Islet of Langerhans (tissue), 1 donor: ENCODE measurements around the gene MSMO1.
A peak's percentile ranks its signal among the peaks of the same experiment; 100 is the strongest.
"Not testable (repeated sequence)": the region's sequence is repeated elsewhere in the genome, so short reads cannot be mapped to it uniquely, and the experiment has no call there.

ENCODE experiments used
- FAIRE-seq: peaks from one replicate; lab custom pipeline; 2011; peaks lifted over from hg19 to GRCh38; lab: Jason Lieb, UNC

Gene MSMO1

DNA sequence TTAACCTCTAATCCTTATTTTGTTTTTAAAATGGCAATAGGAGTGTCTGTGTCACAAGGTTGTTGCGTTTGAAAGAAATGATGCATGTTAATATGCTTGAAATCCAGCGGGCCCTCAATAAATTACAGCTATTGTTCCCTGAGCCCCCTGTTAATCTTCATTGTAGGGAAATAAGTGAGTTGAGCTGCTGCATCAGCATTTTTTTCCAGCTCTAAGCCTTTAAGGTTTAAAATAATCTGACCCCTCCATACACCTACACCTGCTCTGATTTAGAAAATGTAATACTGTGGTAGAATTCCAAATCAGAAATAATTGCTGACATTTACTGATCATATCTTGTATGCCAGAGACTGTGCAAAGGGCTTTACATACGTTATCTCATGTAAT, 2.6 kb upstream of the MSMO1 start:
- no peak for FAIRE-seq

DNA sequence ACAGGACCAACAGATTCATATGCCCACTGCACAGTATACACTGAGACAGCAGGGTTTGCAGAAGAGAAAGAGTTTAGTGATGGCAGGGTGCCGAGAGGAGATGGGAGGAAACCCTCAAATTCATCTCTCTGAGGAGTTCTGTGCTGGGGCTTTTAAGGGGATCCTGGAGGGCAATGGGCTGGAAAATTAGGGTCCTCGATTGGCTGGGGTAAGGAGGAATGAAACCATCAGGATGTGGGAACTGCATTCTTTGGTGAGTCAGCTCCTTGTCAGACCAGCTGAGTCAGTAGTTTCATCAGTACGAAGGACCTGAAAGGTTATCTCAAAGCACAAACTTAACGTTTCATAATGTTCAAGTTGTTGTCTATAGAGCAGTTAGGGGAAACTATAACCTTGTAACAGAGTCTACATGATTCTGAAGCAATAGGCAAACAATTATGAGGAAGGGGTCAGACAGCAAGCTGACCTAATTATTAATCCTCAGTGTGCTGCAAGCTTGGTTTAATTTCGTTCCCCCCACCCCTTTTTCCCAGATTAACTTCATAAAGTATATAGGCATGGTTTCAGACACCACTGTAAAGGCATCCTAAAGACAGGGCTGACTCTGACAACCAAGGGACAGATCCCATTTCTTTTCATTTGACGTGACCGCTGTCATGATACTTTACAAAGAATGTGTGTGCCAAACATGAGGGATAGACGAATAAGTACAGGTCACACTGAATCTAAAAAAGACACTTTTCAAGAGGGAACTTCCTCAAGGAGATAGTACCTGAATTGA, 1.5 kb upstream of the MSMO1 start:
- no peak for FAIRE-seq

DNA sequence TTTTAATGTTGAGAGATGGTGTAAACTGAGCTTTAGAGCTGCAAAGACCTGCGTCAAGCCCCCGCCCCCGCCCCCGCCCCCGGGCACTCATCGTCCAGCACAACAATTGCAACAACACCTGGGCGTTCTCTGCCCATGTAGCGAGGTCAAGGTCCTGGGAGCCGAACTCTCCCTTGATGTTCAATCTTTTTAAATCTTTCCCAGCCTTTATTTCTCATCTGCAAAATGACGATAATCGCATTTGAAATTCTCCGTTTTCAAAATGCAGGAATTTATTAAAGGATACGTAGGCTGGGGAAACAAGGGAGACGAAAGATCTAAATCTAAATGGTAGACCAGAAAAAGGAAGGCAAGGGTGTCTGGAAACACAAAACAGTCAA, 648 bp upstream of the MSMO1 start:
- no peak for FAIRE-seq

DNA sequence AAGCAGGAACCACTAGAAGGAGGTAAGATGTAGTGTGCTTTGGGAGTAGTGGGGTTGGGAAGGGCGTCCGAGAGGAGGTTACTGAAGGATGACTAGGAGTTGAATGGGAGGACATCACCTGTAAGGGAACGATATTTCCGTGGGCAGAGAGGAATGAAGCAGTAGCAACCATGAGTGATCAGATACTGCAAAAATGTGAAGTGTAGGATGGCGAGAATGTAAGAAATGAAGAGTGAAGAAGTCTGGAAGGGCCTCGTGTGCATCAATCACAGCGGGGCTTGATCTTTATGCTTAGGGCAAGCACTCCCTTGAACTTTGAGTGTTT, 594 bp downstream of the MSMO1 start:
- no peak for FAIRE-seq

DNA sequence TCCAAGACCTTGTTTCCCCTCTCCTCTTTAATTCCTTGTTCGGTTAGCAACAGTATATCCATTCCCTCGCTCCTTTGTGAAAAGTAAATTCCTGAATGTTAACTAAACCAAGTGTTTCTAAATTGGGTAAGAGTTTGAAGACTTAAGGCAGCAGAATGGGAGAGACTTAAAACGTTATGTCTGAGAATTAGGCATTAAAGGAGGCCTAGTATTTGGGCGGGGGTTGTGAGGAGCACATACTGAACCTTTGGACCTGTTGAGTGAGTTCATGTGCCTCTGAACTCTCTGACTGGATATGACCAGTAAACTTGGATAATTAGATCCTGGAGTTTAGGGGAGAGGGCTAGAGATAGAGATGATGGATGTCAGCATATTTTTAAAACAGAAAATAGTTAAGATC, 1.2 kb downstream of the MSMO1 start:
- FAIRE-seq = no peak

DNA sequence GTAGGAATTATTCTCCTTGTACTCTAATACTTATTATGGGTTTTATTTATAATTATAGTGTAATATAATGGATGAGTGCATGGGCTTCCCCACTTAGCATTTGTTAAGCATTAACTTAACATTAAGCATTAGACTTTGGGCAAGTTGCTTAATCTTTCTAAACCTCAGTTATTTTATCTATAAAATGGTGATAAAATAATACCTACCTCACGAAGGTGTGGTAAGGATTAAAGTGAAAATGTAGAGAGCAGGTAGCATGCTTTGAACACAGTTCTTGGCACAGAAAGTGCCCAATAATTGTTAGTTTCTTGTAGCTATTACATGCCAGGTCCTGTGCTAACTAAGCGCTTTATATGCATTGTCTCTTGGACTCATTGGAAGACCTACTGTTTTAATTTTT, 2.6 kb downstream of the MSMO1 start:
- FAIRE-seq = no peak

DNA sequence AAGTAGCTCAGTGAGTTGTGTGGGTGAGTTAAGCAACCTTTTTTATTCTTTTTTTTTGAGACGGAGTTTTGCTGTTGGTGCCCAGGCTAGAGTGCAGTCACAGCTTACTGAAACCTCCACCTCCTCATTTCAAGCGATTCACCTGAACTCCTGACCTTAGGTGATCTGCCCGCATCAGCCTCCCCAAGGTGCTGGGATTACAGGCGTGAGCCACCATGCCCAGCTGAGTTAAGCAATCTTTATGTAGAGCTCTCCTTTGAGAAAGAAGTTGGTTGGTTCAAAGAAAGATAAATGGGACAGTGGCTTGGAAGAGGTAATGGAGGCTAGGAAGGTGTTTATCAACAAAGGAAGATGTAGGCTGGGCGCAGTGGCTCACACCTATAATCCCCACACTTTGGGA, 3.2 kb downstream of the MSMO1 start:
- no peak for FAIRE-seq

DNA sequence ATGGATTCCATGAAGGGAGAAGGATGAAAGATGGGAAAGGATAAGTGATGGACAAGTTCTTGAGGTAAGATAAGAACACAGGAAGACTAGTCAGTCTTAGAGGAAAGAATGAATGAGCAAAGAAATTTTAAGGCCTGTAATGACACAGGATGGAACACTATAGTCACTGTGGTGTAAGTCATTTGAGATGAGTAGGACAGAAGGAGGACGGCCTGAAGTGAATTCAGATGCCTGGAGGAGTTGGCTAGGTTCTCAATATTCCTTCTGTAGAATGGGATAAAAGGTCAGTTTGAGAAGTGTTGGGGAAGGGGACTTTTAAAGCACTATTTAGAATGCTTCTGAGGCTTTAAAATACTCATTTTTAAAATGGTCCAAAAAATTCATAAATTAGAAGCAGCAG, 3.9 kb downstream of the MSMO1 start:
- no peak for FAIRE-seq

DNA sequence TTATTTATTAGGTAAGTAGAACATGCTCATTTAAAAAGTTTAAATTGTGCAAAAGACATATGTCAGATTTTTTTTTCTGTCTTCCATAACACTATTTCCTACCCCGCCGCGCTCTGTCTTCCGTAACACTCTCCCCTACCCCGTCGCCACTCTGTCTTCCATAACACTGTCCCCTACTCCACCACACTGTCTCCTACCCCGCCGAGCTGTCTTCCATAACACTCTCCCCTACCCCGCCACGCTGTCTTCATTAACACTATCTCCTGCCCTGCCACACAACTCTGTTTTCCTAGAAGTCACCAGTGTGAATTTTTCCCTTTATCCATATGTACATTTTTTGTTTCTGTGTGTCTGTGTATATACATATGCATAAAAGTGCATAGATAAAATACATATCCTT, 4.4 kb downstream of the MSMO1 start:
- no peak for FAIRE-seq

DNA sequence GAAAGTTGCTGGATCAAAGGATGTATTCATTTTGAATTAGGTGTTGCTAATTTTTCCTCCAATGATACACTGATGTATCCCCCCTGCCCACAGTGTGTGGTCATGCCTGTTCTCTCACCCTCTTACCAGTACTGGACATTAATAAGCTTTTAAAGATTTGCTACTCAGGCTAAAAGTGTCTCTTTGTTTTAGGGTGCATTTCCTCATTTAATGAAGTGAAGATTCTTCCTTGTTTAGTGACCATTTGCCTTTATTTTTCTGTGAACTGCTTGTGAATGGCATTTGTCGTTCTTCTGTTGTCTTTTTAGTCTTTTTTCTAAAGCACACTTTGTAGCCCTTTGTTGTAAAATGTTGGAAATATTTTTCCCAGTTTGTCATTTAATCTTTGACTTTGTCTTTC, 5.0 kb downstream of the MSMO1 start:
- FAIRE-seq = no peak

DNA sequence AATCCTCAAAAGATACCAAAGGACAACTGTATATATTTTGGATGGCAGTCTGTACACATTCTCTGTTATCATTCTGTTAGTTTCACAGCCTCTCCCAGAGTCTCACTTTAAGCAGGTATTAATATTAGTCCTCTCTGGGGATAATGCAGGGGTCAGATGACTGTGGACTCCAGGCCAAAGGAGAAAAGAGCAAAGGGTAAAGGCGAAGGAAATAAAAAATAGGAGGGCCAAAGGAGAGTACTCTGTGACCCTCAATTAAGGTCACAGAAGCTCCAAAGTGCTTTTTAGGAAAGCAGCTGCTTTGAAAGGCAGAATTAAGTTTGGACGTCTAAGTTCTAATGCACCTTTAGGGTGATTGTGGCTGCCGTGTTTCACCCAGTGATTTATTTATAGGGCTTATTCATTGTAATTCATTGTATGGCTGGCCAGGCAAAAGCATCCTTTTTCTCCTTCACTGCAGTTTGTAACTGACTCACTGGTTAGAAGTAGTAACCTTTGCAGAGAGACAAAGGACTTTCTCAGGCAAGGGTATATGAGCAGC, 7.8 kb downstream of the MSMO1 start:
- no peak for FAIRE-seq

DNA sequence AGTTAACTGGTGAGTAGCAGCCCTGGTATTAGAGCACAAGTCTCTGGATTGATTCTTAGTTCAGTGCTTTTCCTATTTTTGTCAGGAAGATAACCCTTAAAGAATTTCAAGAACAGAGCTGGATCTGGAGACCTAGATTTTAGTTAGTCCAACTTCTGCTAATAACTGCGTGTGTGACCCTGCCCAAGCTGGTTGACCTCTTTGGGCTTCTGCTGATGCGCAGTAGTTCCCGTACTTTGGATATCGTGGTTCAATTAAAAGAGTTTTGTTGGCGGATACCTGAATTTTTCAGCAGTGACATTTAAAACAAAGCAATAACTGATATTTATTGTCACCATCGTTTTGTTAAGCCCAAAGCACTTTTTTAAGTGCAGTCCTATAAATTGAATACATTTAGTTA, 9.3 kb downstream of the MSMO1 start:
- FAIRE-seq = no peak

DNA sequence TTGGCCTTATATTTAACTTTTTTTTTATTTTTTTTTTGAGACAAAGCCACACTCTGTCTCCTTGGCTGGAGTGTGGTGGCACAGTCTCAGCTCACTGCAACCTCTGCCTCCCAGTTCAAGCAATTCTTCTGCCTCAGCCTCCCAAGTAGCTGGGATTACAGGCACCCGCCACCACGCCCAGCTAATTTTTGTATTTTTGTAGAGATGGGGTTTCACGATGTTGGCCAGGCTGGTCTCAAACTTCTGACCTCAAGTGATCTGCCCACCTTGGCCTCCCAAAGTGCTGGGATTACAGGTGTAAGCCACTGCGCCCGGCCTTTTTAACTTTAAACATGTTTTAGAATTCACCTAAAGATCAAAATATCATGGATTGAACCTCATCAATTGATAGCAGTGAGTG, 14.9 kb downstream of the MSMO1 start:
- not testable (repeated sequence) for FAIRE-seq

DNA sequence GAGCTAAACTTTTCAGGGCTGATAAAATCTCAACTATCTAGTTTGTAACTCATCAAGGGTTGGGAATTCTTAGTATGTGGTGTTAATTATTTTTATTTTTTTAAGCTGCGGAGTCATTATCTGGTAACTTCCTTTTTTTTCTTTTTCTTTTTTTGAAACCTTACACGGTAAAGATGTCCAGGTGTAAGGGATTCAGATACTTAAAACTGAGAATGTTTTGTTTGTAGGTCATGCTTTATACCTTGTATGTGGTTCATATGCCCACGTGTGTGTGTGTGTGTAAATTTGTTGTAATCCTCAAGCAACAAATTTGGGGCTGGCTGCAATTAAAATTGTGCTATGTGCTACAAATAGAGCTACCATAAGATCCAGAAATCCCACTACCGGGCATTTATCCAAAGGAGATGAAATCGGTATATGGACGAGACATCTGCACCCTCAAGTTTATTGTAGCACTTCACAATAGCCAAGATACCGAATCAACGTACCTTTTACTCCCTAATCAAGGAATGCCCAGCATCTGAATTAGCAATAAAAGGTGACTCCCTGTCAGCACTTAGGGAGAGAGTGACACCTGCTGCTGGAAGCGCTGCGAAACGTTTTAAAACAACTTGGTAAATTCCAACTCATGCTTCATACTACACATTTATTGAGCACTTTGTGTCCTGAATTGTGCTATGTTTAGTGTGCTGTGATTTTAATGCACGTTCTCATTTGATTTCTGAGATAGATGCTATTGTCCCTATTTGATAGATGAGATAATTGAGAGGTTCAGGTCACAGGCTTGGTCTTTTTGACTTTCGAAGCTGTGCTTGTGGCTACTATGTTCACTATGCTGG, 16.1 kb downstream of the MSMO1 start:
- FAIRE-seq = no peak

DNA sequence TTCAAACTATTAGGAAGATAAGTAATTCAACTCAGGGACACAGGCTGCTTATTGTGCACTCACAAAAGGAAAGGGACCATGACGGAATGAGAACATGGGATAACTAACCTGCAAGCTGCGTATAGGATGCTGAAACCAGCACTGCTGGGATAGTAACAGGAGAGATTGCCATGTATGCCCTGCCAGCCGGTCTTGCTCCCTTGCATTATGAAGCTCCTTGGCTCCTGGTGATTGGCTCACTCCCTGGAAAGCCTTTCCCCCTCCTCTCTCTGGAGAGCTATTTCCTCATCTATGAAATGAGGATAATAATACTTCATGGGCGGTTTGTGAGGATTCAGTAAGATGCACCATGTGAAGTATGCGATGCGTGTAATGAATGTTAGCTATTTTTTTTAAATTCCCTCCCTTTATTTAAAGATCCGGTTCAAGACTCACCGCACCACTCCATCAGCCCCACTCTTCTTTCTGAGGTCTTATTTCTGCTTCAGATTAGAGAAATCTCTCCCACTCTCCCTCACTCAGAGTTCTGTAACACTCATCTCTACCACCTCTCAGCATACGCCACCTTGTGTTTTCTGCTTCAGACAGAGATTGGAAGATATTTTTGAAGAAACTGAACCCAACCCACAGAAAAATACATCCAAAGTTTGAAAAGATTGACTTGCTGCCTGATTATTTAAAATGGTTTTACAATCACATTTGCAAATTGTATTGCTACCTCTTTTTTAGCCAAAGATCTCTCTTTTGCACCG, 18.4 kb downstream of the MSMO1 start:
- FAIRE-seq = no peak

DNA sequence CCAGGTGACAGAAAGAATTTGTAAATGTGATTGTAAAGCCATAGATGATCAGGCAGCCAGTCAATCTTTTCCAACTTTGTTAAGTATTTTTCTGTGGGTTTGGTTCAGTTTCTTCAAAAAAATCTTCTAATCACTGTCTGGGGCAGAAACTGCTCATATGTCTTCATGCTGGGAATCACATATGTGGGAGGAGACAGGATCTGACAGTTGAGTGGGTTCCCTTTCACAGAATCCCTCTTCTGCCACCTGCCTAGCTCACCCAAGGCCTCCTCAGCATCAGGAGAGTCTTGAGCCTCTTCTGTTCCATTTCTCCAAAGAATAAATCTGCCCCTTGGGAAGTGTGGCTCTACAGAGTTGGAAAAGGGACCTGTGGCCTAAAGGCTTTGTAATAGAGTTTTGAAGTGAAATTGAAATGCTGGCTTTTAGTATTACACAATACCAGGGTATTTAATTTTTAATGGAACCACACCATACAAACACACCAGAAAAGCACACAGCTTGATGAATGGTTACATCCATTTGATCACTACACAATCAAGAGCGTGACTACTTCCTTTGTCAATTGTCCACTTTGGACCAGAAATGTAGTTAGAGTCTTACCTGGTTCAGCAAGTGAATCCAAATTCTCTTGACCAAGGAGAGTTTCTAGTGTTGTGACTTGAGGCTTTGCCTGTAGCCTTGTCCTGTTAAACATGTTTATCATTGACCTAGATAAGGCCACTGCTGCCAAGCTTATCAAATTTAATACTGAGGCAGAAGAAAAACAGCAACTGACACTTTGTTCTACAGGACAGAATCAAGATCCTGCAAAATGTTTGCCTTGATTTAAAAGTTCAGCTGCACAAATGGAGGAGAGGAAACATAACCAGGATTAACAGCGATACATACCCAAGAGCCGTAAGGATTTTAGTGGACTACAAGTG, 20.4 kb downstream of the MSMO1 start:
- no peak for FAIRE-seq

DNA sequence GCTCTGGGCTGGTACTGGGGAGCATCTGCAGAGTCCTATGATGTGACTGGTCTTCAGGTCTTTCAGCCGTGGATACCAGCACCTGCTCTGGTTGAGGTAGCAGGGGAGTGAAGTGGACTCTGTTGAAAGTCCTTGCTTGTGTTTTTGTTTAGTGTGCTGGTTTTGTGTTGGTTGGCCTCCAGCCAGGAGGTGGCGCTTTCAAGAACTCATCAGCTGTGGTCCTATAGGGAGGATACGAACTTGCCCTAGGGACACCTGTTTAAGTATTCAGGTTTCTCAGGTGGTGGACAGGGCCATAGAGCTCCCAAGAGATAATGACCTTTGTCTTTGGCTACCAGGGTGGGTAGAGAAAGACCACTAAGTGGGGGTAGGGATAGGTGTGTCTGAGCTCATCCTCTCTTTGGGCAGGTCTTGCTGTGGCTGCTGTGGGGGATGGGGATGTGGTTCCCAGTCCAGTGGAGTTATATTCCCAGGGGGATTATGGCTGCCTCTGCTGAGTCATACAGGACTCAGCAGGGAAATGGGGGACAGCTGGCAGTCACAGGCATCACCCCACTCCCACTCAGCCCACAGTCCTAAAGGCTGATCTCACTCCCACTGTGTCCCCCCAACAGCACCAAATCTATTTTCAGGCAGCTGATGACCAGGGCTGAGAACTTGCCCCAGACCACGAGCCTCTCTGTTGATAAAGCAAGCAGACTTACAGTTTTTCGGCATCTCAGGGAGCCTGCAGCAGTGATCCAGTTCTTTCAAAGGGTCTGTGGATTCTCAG, 24.1 kb downstream of the MSMO1 start:
- FAIRE-seq = no peak

DNA sequence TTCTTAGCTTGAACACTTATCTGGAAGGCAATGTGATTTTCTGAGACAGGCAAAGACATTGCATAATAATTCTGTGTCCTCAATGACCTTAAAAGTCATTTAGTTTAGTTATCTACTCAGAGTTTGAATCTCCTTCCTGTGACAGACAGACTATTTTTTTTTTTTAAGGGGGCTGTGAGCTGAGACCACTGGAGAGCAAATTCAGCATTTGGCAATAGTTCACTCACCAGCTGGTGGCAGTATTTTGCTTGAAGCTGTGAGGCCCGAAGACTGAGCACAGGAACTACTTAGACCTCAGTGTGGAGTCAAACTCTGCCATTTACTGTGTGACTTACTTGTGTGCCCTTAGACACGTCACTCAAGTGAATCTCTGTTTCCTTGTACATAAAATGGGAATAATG, 28.4 kb downstream of the MSMO1 start:
- FAIRE-seq = peak; percentile 88

DNA sequence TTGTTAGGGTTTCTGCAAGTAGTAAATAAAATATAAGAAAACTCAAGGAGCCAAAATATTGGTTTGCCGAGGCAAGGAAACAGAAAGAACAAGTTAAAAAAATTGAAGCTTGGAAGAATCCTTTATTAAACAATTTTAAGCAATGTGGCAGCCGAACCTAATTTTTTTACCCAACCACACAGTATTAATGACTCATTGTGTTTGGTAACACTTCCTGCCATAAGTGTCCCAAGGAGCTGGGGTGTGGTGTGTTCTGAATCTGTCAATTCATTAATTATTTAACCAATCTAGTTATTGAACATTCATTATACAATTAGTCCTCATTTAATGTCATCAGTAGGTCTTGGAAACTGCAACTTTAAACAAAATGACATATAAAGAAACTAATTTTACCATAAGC, 32.0 kb downstream of the MSMO1 start:
- FAIRE-seq = no peak

DNA sequence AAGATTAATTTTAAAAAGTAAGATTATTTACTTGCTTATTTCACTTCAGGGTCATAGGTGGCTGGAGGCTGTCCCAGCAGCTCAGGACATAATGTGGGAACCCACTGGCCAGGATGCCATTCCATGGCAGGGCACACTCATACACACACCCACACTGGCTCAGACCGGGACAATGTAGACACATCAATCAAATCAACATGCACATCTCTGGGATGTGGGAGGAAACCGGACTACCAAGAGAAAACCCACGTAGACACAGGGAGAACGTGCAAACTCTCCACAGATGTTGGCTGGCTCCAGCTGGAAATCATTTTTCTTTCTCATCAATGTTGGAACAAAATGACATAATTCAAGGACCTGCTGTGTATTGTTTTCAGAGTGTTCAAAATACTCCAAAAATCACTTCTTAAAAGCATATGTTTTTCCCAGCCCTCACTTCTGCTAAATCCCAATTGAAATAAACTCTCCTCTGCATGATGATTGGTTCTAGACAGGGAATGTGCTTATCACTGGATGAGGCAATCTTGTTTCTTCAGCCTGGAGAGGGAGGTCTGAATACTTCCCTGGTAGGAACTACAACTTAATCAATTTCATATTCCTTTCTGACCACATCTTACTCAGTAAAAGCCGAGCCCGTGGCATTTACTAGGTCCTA, 32.7 kb downstream of the MSMO1 start:
- FAIRE-seq = no peak
